ENCODE results near the gene LARGE1. TPM values are rescaled to one million over a fixed set of nuclear protein-coding genes. Genes with fewer than 3 reads are reported as not detected.

The LARGE1 gene
- total and polyA plus RNA-seq, 2 of the 8 experiments (the other 6 are each of a cell fraction or from before 2014, with no cell fraction given) = 43.7 to 83.0 TPM

GRCh38 chr22:33512908-33513307 lies 407.4 kb downstream of the LARGE1 start:
- Histone ChIP-seq H4K91ac (replicated peaks; ENCODE audit: insufficient read length, low read length) (no peak overlapping the region), H3K36me3 (ENCODE audit: control insufficient read depth in 2 of 4, insufficient read depth in 4 of 4, low read length in 3 of 4) (no peaks in the 10 kb centered on the region), H3K9me3 (ENCODE audit: insufficient read depth in 2 of 2, low read depth in 1 of 2, low read length in 1 of 2) (no peaks in the 10 kb centered on the region), H4K20me1 (replicated peaks in 1 of 2; ENCODE audit: control insufficient read depth in 1 of 2, insufficient read depth in 2 of 2, low read length in 2 of 2) (peaks cover 3 to 10% of the 10 kb centered on the region in 2 experiments), H3K18ac (ENCODE audit: extremely low read depth, low read length) (no peak overlapping the region), H2BK20ac (ENCODE audit: low read length) (no peak overlapping the region), H3K79me1 (ENCODE audit: low read depth, low read length) (peaks cover 11% of the 10 kb centered on the region; the same call in 1 of the 2 replicates), H3K4me1 (replicated peaks in 1 of 4; ENCODE audit: control insufficient read depth in 3 of 4, insufficient read depth in 4 of 4, low read length in 3 of 4) (peaks cover 0 to 5% (median 3%) of the 10 kb centered on the region in 4 experiments; a peak in 5 of 7 replicates), H2AFZ (ENCODE audit: low read length) (no peak overlapping the region), H3K4me2 (ENCODE audit: insufficient read depth in 1 of 2, low read depth in 2 of 2, low read length in 2 of 2) (no peak overlapping the region), H2BK12ac (ENCODE audit: low read depth, low read length) (no peak overlapping the region), H3K23ac (ENCODE audit: insufficient read length) (no peak overlapping the region), H2BK15ac (ENCODE audit: low read length) (no peak overlapping the region), H3K56ac (replicated peaks; ENCODE audit: insufficient read length, low read depth, low read length) (no peak overlapping the region), H3K4me3 (ENCODE audit: extremely low read depth in 1 of 4, insufficient read depth in 2 of 4, low read depth in 3 of 4, low read length in 4 of 4) (no peak overlapping the region), H3K4ac (replicated peaks; ENCODE audit: insufficient read length, low read depth, low read length) (no peak overlapping the region), H3K23me2 (ENCODE audit: low read depth, low read length) (no peaks in the 10 kb centered on the region), H2BK5ac (ENCODE audit: low read depth, low read length) (no peak overlapping the region), H2AK5ac (ENCODE audit: low read depth, low read length) (no peak overlapping the region), H4K5ac (ENCODE audit: insufficient read length, low read depth, low read length) (no peak overlapping the region), H3K27ac (ENCODE audit: low read depth, low read length) (no peak overlapping the region), H3K9ac (replicated peaks in 1 of 4; ENCODE audit: extremely low read depth in 1 of 4, low read depth in 3 of 4, low read length in 3 of 4) (no peak overlapping the region), H3K14ac (ENCODE audit: insufficient read length) (no peak overlapping the region), H3K27me3 (replicated peaks in 1 of 4; ENCODE audit: control insufficient read depth in 3 of 4, extremely low read depth in 1 of 4, insufficient read depth in 3 of 4, low read length in 3 of 4) (no peaks in the 10 kb centered on the region), H4K8ac (ENCODE audit: extremely low read depth, insufficient read depth, low read length) (no peak overlapping the region), H3K79me2 (ENCODE audit: control insufficient read depth in 1 of 2, insufficient read depth in 2 of 2, low read length in 2 of 2) (peaks cover 0 to 14% of the 10 kb centered on the region in 2 experiments; a peak in 1 of 4 replicates), H2BK120ac (replicated peaks; ENCODE audit: low read depth, low read length) (no peak overlapping the region)
- CTCF ChIA-PET (ENCODE audit: partially characterized antibody) = no interaction called here
- TF ChIP-seq CHD1 (IDR thresholded peaks at IDR 0.05; ENCODE audit: low read depth, low read length) = no peak
- no peak for TF ChIP-seq CBX8 (IDR thresholded peaks at IDR 0.05; ENCODE audit: borderline replicate concordance, low read depth, low read length)
- no peak for TF ChIP-seq RXRA (IDR thresholded peaks at IDR 0.05; ENCODE audit: insufficient read depth, low read depth, low read length)
- TF ChIP-seq USF2 (IDR thresholded peaks at IDR 0.05; ENCODE audit: low read length) = no peak
- TF ChIP-seq FOSL1 (IDR thresholded peaks at IDR 0.05; ENCODE audit: insufficient read depth, low read depth, low read length) = no peak
- TF ChIP-seq YY1 (IDR thresholded peaks at IDR 0.05; ENCODE audit: low read depth, low read length) = no peak
- TF ChIP-seq GABPA (IDR thresholded peaks at IDR 0.05; ENCODE audit: borderline replicate concordance, insufficient read depth, low read length) = no peak
- TF ChIP-seq KDM1A (IDR thresholded peaks at IDR 0.05; ENCODE audit: borderline replicate concordance, low read length) = no peak
- FAIRE-seq (no peak), DNase-seq (ENCODE audit: low read depth in 1 of 2, low spot score in 2 of 2) (no peak)
- WGBS, 2 experiments (ENCODE audit: extremely low coverage in 1 of 2, insufficient coverage in 1 of 2, insufficient read length in 1 of 2, insufficient replicate concordance in 2 of 2, low coverage in 1 of 2, low lambda C conversion rate in 2 of 2, missing lambda C conversion rate in 1 of 2) = 90% methylated on average over 3 of the region's 3 CpGs; no CpG with 5 or more reads in 1 of the 2 experiments
- POLR2A ChIA-PET (ENCODE audit: partially characterized antibody) = no interaction called here
